ENCODE results near the gene PARD3. TPM values are rescaled to one million over a fixed set of nuclear protein-coding genes. Genes with fewer than 3 reads are reported as not detected.

The PARD3 gene
- total RNA-seq, 3 donors from 2014 or later: 39.5 to 87.9 (median 47.0) TPM

DNA sequence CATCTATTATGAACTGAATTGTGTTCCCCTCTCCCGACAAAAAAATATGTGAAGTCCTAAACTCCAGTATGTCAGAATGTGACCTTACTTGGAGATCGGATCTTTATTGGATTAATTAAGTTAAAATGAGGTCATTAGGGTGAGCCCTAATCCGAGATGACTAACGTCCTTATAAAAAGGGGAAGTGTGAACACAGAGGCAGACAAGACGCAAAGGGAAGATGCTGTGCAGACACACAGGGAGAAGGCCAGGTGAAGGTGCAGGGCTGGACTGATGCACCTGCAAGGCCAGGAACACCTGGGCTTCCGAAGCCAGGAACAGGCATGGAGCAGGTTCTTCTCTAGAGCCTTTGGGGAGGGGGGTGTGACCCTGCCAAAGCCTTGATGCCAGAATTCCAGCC is 187.8 kb downstream of the PARD3 start:
- no peak overlapping the region for H3K4me3 ChIP-seq
- no peaks in the 10 kb centered on the region for H3K9me3 ChIP-seq
- no peak for ATAC-seq
- no peak for DNase-seq
- TF ChIP-seq, protein P1, sequence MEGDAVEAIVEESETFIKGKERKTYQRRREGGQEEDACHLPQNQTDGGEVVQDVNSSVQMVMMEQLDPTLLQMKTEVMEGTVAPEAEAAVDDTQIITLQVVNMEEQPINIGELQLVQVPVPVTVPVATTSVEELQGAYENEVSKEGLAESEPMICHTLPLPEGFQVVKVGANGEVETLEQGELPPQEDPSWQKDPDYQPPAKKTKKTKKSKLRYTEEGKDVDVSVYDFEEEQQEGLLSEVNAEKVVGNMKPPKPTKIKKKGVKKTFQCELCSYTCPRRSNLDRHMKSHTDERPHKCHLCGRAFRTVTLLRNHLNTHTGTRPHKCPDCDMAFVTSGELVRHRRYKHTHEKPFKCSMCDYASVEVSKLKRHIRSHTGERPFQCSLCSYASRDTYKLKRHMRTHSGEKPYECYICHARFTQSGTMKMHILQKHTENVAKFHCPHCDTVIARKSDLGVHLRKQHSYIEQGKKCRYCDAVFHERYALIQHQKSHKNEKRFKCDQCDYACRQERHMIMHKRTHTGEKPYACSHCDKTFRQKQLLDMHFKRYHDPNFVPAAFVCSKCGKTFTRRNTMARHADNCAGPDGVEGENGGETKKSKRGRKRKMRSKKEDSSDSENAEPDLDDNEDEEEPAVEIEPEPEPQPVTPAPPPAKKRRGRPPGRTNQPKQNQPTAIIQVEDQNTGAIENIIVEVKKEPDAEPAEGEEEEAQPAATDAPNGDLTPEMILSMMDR (IDR thresholded peaks at IDR 0.05): no peak
- intact Hi-C loops (cut with DNase I, micrococcal nuclease): no loop called here
- H3K4me1 ChIP-seq (ENCODE audit: low read depth): peaks cover 17% of the 10 kb centered on the region
- no peaks in the 10 kb centered on the region for H3K36me3 ChIP-seq (ENCODE audit: low read depth)

- Histone ChIP-seq H3K36me3 (ENCODE audit: low read depth) (no peaks in the 10 kb centered on the region), H3K4me3 (no peak overlapping the region), H3K9me3 (no peaks in the 10 kb centered on the region), H3K4me1 (ENCODE audit: low read depth) (peaks cover 17% of the 10 kb centered on the region)
- no peak for ATAC-seq
- DNase-seq: no peak
- TF ChIP-seq, protein P1 (IDR thresholded peaks at IDR 0.05): no peak
- intact Hi-C loops (cut with DNase I, micrococcal nuclease): no loop called here
Observed at GRCh38 chr10:34626158-34626880, 188.8 kb downstream of the PARD3 start.

- H3K4me3 ChIP-seq: no peak overlapping the region
- intact Hi-C loops (cut with DNase I, micrococcal nuclease): no loop called here
- DNase-seq (no peak), ATAC-seq (no peak)
- peaks cover 17% of the 10 kb centered on the region for H3K4me1 ChIP-seq (ENCODE audit: low read depth)
- TF ChIP-seq, protein P1 (IDR thresholded peaks at IDR 0.05): no peak
- H3K36me3 ChIP-seq (ENCODE audit: low read depth): no peaks in the 10 kb centered on the region
- no peaks in the 10 kb centered on the region for H3K9me3 ChIP-seq
Observed at GRCh38 chr10:34624323-34625153, 190.6 kb downstream of the PARD3 start.

DNA sequence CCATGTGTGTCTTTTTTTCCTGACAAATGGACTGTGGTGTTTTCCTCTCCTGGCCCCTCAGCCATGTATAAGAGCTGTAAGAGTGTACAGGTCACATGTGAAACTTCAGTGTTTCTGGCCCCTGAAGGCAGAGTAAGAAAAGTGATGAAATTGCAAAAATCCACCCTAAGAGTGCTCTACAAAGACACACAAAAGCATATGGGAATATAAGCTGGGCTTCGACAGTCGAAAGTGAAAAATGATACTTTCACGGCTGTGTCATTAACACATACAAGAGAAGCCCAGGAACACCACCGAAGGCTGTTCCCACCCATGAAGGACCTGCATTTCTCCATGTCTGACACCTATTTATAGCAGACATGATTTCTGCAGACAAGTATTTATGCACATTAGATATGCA is 192.2 kb downstream of the PARD3 start:
- H3K9me3 ChIP-seq: no peaks in the 10 kb centered on the region
- ATAC-seq: no peak
- TF ChIP-seq, protein P1 (IDR thresholded peaks at IDR 0.05): no peak
- intact Hi-C loops (cut with DNase I, micrococcal nuclease): no loop called here
- no peaks in the 10 kb centered on the region for H3K36me3 ChIP-seq (ENCODE audit: low read depth)
- no peak overlapping the region for H3K4me3 ChIP-seq
- DNase-seq: no peak
- H3K4me1 ChIP-seq (ENCODE audit: low read depth): peaks cover 3% of the 10 kb centered on the region

- Histone ChIP-seq H3K4me1 (ENCODE audit: low read depth) (no peaks in the 10 kb centered on the region), H3K36me3 (ENCODE audit: low read depth) (no peaks in the 10 kb centered on the region), H3K4me3 (no peak overlapping the region), H3K9me3 (no peaks in the 10 kb centered on the region)
- DNase-seq (no peak), ATAC-seq (no peak)
- TF ChIP-seq, protein P1 (IDR thresholded peaks at IDR 0.05): no peak
- intact Hi-C loops (cut with DNase I, micrococcal nuclease): no loop called here
Observed at GRCh38 chr10:34618611-34619010, 196.5 kb downstream of the PARD3 start.
